Stimulated activated naive CD8-positive, alpha-beta T cell treated with anti-CD3 and anti-CD28 coated beads, Interleukin-15, Interleukin-2, amounts not matched to agents 100 U/mL and 50 U/mL, for 24 hours (primary cell): Measurements from ENCODE around the gene ZNF17.
A peak's percentile ranks its signal among the peaks of the same experiment; 100 is the strongest.
"Not testable (repeated sequence)": the region's sequence is repeated elsewhere in the genome, so short reads cannot be mapped to it uniquely, and the experiment has no call there.

ENCODE experiments used
- ATAC-seq: fragments of 150-1000 bp; cut with Tn5 transposase; one replicate; pipeline ENCODE4 v1.10.0; 2021
- DNase-seq: peaks from one replicate; pipeline ENCODE4 v3.0.0; 2021

Gene ZNF17

DNA sequence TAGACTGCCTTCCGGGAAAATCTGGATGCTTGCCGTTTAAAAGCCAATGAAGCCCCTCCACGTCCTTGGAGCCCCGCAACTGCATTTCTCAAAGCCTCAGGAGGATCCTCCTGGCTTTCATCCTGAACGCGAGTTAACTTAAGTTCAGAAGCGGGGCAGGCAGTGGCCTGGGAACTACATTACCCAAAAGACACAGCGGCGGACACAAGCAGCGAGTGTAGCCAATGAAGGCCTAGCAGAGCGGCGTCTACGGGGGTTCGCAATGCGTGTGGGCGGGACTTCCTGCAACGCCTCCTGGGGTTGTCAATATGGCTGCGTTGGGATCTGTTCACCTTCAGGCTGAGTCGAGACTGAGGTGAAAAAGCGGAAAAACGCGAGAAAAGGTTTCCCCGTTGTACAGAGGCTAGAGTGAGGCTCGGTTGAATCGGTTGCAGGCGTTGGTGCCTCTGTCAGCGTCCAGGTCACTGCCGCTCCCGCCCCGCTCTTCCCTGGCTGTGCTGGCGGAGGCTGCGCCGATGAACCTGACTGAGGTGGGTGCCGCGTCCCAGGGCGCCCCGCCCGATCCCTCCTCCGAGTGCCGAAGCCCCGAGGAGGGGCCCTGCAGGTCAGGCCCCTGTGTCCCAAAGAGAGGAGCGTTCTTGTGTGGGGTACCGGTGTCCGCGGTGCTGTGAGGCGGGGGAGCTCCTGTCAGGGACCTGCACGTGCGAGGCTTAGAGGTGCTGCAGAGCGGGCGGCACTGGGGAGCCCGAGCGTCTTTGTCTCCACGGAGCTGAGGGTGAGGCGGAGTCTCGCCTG, at the start of gene ZNF17:
Gene ZNF17, plus strand, starts transcription at position 285 of the 795 bp plus-strand sequence. CDS start 2,455 bp downstream, outside the sequence.
- ATAC-seq (peak; percentile 100), DNase-seq (peak; percentile 91)

DNA sequence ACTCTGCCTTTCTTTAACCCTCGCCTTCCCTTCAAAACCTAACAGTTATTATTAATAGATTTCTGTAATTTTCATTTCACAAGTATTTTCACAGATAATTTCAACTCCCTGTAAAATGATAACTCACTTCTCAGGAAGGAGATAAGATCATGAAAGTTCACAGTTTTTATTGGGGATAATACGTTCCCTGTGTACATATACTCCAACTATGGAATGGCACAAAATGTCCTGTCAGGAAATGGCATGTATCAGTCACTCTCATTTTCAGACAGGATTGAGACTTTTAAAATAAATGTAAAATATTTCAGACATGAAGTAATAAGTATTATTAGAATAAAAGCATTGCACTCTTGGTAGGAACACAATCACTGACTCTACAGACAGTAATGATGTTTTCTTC, 48.5 kb upstream of the ZNF17 start:
- ATAC-seq = no peak
- DNase-seq = no peak

DNA sequence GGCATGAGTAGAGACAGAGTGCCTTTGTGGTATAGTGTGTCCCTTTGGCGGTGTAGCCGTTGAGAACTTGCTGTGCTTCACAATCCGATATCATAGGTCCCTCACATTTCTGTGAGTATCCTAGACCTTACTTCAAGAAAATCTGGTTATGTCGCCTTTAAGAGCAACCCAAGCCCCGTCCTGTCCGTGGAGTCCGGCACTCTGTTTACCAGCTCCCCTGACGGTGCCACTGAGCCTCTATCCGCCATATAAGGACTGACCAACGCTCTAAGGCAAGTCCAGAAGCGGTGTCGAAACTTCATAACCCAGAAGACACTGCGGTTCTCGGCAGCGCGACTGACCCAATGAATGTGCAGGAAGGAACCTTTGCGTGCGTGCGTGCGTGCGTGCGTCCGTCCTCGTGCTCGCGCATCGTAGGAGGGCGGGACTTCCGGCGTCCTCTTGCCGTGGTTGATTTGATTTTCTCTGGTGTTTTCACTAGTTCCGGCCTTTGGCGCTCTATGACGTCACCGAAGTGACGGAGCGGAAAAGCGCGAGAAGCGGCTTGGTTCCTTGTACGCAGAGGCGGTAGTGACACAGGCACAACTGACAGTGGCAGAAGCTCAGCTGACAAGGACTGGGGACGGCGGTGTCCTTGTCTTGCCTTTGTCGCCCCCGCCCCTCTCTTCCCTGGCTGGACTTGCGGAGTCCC, 47.8 kb upstream of the ZNF17 start, which contains the start of the genes TRAPPC2B and ZNF547:
Gene TRAPPC2B, plus strand, starts transcription at position 555 of the 691 bp plus-strand sequence. CDS start 1,283 bp downstream, outside the sequence.
Gene ZNF547, plus strand, starts transcription at position 555 of the 691 bp plus-strand sequence. CDS start 5,005 bp downstream, outside the sequence.
- DNase-seq = peak; percentile 97
- peak; percentile 96 for ATAC-seq

DNA sequence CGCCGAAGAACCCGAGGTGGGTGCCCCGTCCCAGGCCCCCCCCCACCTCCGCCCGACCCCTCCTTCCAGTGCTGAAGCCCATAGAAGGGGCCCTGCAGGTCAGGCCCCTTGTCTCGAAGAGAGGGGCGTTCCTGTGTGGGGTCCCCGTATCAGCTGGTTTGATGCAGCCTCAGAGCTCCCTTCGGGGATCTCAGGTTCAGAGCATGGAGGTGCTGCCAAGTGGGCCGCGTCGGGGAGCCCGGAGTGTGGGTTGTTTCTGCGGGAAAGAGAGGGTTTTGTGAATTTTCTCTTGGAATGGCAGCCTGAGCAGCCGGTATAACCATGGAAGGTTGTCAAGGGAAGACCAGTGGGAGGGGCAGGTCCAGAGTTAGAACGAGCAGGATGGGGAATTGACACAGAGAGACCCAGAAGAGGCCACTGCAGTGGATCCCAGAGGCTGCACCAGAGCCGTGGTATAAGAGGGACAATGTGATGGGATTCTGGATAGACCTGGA, 47.2 kb upstream of the ZNF17 start:
- DNase-seq (no peak), ATAC-seq (no peak)

DNA sequence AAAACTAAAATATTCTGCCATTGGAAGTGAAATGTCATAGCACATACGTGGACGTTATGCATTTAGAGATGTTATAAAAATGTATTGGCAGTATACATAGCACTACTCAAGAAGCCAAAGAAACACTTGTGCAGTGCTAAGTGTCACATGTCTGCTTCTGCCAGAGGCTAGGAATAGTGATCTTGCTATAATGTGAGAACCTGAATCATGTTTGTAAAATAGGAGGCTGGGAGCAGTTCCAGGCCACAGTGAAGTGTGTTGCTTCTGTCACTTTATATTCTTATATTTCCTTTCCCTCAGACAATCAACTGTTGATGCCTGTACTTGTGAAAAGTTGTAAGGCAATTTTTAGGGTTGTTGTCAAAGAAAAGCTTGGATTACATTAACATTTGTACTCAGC, 44.2 kb upstream of the ZNF17 start:
- DNase-seq (no peak), ATAC-seq (no peak)

DNA sequence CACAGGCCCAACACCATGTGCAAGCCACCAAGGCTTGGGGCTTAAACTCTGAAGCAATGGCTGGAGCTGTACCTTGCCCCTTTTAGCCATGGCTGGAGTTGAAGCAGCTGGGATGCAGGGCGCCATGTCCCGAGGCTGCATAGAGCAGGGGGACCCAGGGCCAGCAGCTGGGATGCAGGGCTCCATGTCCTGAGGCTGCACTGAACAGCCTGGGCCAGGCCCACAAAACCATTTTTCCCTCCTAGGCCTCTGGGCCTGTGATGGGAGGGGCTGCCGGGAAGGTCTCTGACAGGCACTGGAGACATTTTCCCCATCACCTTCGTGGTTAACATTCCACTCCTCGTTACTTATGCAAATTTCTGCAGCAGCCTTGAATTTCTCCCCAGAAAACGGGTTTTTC, 36.8 kb upstream of the ZNF17 start:
- no peak for ATAC-seq
- DNase-seq = no peak

DNA sequence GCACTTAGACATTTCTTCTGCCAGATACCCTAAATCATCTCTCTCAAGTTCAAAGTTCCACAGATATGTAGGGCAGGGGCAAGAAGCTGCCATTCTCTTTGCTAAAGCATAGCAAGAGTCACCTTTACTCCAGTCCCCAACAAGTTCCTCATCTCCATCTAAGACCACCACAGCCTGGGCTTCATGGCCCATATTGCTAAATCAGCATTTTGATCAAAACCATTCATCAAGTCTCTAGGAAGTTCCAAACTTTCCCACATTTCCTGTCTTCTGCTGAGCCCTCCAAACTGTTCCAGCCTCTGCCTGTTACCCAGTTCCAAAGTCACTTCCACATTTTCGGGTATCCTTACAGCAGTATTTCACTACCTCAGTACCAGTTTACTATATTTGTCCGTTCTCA, 36.3 kb upstream of the ZNF17 start:
- not testable (repeated sequence) for DNase-seq, ATAC-seq

DNA sequence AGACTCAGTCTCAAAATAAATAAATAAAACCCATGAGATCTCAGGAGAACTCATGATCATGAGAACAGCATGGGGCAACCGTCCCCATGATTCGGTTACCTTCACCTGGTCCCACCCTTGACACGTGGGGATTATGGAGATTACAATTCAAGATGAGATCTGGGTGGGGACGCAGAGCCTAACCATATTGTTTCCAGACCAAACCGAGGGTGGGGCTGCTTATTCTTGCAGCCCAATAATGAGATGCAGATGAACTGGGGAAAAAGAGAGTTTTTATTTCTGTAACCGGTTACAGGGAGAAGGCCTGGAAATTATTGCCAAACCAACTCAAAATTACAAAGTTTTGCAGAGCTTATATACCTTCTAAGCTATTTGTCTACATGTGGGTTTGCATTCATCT, 34.8 kb upstream of the ZNF17 start:
- ATAC-seq (no peak), DNase-seq (no peak)

DNA sequence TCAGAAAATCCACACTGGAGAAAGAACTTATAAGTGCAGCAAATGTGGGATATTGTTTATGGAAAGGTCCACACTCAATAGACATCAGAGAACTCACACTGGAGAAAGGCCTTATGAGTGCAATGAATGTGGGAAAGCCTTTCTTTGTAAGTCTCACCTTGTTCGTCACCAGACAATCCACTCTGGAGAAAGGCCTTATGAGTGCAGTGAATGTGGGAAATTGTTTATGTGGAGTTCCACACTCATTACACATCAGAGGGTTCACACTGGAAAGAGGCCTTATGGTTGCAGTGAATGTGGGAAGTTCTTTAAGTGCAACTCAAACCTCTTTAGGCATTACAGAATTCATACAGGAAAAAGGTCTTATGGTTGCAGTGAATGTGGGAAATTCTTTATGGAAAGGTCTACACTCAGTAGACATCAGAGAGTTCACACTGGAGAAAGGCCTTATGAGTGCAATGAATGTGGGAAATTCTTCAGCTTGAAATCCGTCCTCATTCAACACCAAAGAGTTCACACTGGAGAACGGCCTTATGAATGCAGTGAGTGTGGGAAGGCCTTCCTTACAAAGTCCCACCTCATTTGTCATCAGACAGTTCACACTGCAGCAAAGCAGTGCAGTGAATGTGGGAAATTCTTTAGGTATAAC, 33.3 kb upstream of the ZNF17 start:
- DNase-seq = no peak
- ATAC-seq = no peak

DNA sequence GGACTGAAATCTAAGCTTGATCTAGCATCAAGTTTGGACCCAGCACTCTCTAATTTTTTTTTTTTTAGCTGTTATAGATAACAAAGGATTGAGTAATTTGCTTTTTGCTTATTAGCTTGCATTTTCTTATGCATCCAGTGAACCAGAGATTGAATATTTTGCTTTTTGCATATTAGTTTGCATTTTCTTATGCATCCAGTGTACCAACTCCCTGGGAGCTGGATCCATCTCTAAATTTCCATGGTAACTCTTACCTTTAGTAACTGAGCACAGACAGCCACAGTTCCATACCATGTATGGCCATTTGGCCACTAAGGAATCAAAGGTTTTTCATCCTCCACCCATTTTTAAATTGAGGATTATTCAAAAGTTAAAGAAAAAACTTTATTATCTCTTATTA, 30.0 kb upstream of the ZNF17 start:
- DNase-seq (no peak), ATAC-seq (no peak)

DNA sequence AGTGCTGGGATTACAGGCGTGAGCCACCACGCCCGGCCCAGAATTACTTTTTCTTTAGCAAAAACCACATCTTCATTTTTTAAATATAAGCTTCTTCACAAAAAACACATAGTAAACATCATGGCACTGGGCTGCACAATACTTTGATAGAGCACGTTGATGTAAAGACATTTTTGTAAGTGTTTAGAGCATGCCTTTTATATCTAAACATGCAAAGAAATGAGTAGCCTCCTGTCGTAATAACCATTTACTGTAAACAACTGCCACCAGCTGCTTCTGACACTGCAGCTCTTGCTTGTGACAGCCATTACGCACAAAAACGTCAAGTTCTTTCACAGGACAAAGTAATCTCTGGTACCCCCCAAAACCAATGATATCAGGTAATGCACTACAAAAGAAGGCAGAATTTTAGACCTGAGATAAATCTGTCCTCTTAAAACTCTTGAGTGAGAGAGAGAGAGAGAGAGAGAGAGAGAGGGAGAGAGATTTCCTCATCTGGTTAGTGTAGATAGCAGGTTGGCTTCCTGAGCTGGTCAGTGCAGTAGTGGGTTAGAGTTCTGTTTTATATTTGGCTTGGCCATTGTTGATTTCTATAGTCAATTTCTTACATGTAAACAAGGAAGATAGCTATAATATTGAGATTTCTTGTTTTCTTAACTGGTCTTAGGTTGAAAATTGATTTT, 28.0 kb upstream of the ZNF17 start:
- DNase-seq (no peak), ATAC-seq (no peak)

DNA sequence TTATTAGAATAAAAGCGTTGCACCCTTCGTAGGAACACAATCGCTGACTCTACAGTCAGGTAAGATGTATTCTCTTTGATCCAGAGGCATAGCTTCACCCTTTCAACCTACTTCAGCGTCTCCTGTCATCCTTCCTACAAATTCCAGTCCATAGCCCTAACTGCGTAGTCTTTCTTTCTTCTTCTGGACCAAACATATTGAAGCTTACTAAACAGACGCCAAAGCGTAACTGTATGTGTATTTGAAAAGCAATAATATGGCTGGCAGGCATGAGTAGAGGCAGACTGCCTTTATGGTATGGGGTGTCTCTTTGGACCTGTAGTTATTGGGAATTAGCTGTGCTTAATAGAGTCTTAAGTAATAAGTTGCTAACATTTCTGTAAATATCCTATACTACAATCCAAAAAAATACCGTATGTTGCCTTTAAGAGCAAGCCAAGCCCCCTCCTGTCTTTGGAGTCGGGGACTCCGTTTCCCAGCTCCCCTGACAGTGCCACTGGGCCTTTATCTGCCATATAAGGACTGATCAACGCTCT, 21.7 kb upstream of the ZNF17 start:
- DNase-seq (no peak), ATAC-seq (no peak)

DNA sequence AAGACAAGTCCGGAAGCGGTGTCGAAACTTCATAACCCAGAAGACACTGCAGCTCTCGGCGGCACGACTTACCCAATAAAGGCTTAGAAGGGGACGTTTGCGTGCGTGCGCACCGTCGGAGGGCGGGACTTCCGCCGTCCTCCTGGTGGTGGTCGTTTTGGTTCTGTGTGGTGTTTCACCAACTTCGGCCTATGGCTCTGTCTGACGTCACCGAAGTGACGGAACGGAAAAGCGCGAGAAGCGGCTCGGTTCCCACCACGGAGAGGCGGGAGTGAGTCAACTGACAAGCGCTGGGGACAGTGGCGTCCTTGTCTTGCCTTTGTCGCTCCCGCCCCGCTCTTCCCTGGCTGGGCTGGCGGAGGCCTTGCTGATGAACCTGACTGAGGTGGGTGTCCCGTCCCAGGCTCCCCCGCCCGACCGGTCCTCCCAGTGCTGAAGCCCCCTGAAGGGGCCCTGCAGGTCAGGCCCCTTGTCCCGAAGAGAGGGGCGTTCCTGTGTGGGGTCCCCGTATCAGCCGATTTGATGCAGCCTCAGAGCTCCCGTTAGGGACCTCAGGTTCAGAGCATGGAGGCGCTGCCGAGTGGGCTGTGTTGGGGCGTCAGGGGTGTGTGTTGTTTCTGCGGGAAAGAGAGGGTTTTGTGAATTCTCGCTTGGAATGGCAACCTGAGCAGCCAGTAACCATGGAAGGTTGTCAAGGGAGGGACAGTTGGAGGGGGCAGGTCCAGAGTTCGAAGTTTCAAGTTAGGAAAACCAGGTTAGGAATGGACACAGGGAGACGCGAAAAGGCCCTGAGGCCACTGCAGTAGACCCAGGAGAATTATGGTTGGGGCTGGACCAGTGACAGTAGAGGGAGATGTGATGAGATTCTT, 21.0 kb upstream of the ZNF17 start, which contains the start of gene ZNF548:
Gene ZNF548, plus strand, starts transcription at position 125 of the 869 bp plus-strand sequence. Its CDS starts 246 bp downstream, at position 371.
- ATAC-seq (peak; percentile 99), DNase-seq (peak; percentile 97)

DNA sequence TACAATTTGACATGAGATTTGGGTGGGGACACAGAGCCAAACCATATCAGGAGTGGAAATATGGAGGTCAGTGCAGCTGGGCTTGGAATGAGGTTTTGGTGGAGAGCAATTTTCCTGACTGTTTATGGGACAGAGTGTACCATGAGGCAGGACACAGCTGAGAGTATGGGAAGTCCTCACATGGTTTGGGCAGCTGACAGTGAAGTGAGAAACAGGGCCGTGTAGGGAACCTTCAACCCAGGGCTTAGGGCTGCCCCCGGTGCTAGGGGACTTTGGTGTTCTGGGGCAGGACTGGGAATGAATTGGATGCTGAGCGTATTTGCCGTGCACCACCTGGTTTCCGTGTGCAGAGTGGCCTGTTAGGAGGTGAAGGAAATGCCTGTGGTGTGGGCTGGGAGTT, 15.3 kb upstream of the ZNF17 start:
- DNase-seq (no peak), ATAC-seq (no peak)

DNA sequence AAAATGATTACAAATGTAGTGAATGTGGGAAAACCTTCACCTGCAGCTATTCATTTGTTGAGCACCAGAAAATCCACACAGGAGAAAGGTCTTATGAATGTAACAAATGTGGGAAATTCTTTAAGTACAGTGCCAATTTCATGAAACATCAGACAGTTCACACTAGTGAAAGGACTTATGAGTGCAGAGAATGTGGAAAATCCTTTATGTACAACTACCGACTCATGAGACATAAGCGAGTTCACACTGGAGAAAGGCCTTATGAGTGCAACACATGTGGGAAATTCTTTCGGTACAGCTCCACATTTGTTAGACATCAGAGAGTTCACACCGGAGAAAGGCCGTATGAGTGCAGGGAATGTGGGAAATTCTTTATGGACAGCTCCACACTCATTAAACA, 12.1 kb upstream of the ZNF17 start:
- ATAC-seq = no peak
- DNase-seq = no peak

DNA sequence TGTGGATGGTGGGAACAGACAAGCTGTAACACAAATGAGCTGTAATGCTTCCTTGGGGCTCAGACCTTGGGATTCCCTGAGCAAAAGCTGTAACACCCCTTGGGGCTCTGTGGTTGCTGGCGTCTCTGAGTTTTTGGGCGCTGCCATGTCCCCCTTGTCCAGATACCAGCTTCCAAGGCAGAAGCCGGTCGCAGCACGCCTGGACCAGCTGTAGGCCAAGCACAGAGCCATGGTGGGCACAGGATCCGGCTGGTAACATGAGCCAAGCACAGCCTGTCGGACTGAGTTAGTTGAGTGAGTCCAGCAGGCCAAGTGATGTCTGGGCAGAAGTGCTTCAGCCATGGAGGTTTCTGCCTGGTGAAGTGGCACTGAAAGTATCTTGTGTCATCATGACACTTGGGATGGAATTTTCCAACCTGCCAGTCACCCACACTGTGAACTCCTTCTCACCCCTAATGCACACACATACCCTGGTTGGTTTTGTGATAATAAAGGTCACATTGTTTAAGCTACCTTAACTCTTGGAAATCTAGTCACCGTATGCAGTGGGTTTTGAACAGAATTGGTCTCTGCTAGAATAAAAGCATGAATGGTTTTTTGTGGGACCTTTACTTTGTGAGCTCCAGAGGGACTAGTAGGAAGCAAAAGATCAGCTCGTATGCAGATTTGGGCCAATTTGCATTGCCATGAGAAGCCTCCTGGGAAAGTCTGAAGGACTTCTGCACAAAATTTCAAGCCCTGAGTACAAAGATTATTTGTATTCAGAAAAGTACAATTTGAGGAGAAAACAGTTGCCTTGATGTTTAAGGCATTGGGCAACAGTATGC, 7.0 kb upstream of the ZNF17 start:
- ATAC-seq (peak; percentile 37), DNase-seq (no peak)

DNA sequence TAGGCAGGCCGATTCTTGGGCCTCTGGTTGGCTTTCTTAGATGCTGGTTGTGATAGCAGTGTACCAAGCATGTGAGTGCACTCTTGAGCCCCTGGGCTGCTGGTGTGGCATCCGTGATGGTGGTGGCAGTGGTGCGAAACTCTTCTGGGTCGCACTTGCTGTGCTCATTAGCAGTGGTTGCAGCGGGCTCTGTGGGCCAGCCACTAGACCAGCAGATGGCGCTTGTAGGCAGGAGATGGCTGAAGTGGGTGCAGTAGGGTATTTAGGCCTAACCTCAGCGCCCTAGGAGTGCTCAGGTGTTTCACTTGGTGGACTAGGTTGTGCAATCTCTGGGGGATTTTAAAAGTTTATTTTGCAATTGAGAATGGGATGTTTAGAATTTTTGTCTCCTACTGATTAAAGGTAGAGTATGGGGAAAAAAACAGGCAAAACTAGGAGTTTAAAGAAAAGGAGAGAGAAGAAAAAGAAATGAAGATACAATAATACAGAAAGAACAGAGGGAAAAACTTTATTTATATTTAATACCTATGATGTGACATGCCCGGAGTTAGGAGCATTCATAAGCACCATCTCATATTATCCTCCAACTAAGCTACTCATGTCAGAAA, 4.3 kb upstream of the ZNF17 start:
- ATAC-seq = peak; percentile 59
- DNase-seq = peak; percentile 75

DNA sequence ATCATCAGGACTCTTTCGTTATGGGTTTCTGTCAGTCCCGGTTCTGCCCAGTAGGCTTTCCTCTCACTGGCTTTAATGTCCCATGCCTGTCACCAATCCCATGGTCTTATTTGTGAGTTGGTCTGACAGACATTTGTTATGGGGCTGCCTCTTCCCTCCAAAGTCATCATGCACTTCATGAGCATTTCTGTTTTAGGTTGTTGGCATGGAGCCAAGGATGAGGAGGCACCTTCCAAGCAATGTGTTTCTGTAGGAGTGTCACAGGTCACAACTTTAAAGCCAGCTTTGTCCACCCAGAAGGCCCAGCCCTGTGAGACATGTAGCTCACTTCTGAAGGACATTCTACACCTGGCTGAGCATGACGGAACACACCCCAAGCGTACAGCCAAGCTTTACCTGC, 8.5 kb downstream of the ZNF17 start:
- no peak for DNase-seq
- no peak for ATAC-seq

DNA sequence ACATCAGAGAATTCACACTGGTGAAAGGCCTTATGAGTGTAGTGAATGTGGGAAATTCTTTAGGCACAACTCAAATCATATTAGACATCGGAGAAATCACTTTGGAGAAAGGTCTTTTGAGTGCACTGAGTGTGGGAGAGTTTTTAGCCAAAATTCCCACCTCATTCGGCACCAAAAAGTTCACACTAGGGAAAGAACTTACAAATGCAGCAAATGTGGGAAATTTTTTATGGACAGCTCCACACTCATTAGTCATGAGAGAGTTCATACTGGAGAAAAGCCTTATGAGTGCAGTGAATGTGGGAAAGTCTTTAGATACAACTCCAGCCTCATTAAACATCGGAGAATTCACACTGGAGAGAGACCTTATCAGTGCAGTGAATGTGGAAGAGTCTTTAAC, 10.1 kb downstream of the ZNF17 start:
- ATAC-seq (no peak), DNase-seq (no peak)
